ENCODE measurements around the gene GMIP. TPM values are rescaled to one million over a fixed set of nuclear protein-coding genes. Genes with fewer than 3 reads are reported as not detected.

Gene GMIP
- total RNA-seq, 1 experiment from 2014 or later: 12.7 TPM

GRCh38 chr19:19647037-19647835 lies 3.8 kb upstream of the GMIP start:
- Histone ChIP-seq H4K20me1 (ENCODE audit: control insufficient read depth, insufficient read depth, insufficient read length) (no peaks in the 10 kb centered on the region), H4K8ac (replicated peaks; ENCODE audit: insufficient read length, low read depth, low read length) (no peak overlapping the region), H3K79me1 (ENCODE audit: insufficient read depth, low read depth, low read length, poor library complexity, severe bottlenecking) (no peaks in the 10 kb centered on the region), H3K14ac (ENCODE audit: insufficient read depth, low read length) (no peak overlapping the region), H2BK120ac (ENCODE audit: low read depth, low read length, poor library complexity, severe bottlenecking) (no peak overlapping the region), H3K4me2 (ENCODE audit: insufficient read depth, insufficient read length, low read length) (no peak overlapping the region), H3K4ac (ENCODE audit: low read depth, low read length) (no peak overlapping the region), H3K4me1 (ENCODE audit: insufficient read depth, low read length) (no peaks in the 10 kb centered on the region), H3K79me2 (ENCODE audit: insufficient read depth, low read length) (no peaks in the 10 kb centered on the region), H3K27me3 (ENCODE audit: insufficient read depth, low read length) (no peaks in the 10 kb centered on the region), H3K56ac (ENCODE audit: insufficient read length, low read depth, low read length) (no peak overlapping the region), H2BK20ac (ENCODE audit: low read depth, low read length, poor library complexity, severe bottlenecking) (no peak overlapping the region), H2BK5ac (ENCODE audit: insufficient read length, low read length) (no peak overlapping the region), H2AK5ac (ENCODE audit: insufficient read length, low read length) (no peak overlapping the region), H3K9me3 (ENCODE audit: control insufficient read depth, low read depth, low read length) (no peaks in the 10 kb centered on the region), H3T11ph (ENCODE audit: low read length) (no peak overlapping the region), H3K23ac (ENCODE audit: insufficient read length, low read depth, low read length) (no peak overlapping the region), H3K23me2 (ENCODE audit: insufficient read length, low read depth, low read length, poor library complexity, severe bottlenecking) (peaks cover 8% of the 10 kb centered on the region), H2BK12ac (ENCODE audit: insufficient read length, low read depth, low read length) (no peak overlapping the region), H3K27ac (ENCODE audit: insufficient read length, low read depth, low read length) (no peak overlapping the region), H2AFZ (ENCODE audit: low read length) (no peak overlapping the region), H3K18ac (ENCODE audit: insufficient read length, low read depth, low read length) (no peak overlapping the region), H4K91ac (ENCODE audit: insufficient read length, low read depth, low read length) (no peak overlapping the region), H3K9ac (ENCODE audit: extremely low read depth, insufficient read length, low read length) (no peak overlapping the region), H2BK15ac (ENCODE audit: low read depth, low read length) (no peak overlapping the region), H4K5ac (ENCODE audit: insufficient read length, low read depth, low read length) (no peak overlapping the region)
- no peaks in the 10 kb centered on the region for H3K9me3 Mint-ChIP-seq
- H3K27ac Mint-ChIP-seq: peak overlapping the region in 1 of 3 experiments; percentile 50; a peak in 1 of 7 replicates
- DNase-seq: no peak
- no peak overlapping the region for H3K4me3 Mint-ChIP-seq
- peaks cover 22 to 77% (median 68%) of the 10 kb centered on the region in 3 experiments; a peak in 6 of 7 replicates for H3K36me3 Mint-ChIP-seq (ENCODE audit: insufficient read depth in 1 of 3, low read depth in 3 of 3)
- no peaks in the 10 kb centered on the region; the same call in 1 of the 2 replicates for H3K27me3 Mint-ChIP-seq (ENCODE audit: low read depth)
- WGBS (ENCODE audit: extremely low coverage, insufficient read length, low lambda C conversion rate): no CpG with 5 or more reads among the region's 29 CpGs
- no peak for TF ChIP-seq CTCF (conservative IDR thresholded peaks at IDR 0.05)
- peaks cover 6 to 8% of the 10 kb centered on the region in 2 experiments for H3K4me1 Mint-ChIP-seq

Measured in H9 (cell line).